GM12878 (cell line): ENCODE results near the gene CLIP2. TPM values are rescaled to one million over a fixed set of nuclear protein-coding genes. Genes with fewer than 3 reads are reported as not detected.

ENCODE experiments used
- CHD1 ChIP-seq: IDR thresholded peaks from 2 replicates; pipeline ENCODE4 v1.6.1; 2012; ENCODE audit warnings: low read depth, low read length, improper control_type of control experiment
- EGR1 ChIP-seq, 2 experiments: IDR thresholded peaks; 1 replicate in 1 of 2; 2 replicates in 1 of 2; pipeline ENCODE4 v1.6.1; 2011 to 2012; ENCODE audit warnings: low read depth in 2 of 2, low read length in 2 of 2, borderline replicate concordance in 1 of 2, mild to moderate bottlenecking in 1 of 2, moderate library complexity in 1 of 2
- EZH2 ChIP-seq: IDR thresholded peaks from 2 replicates; pipeline ENCODE4 v1.6.1; 2012; ENCODE audit warnings: low read depth, mild to moderate bottlenecking, control low read depth, inconsistent platforms, low read length, borderline replicate concordance; ENCODE audit not compliant: control insufficient read depth
- SIX5 ChIP-seq: IDR thresholded peaks from 2 replicates; pipeline ENCODE4 v1.6.1; 2011; ENCODE audit warnings: mild to moderate bottlenecking, low read depth, low read length, moderate library complexity; ENCODE audit not compliant: severe bottlenecking
- SMAD1 ChIP-seq: fragments of 450-650 bp; IDR thresholded peaks from 2 replicates; pipeline ENCODE4 v1.6.1; 2018; ENCODE audit warnings: mild to moderate bottlenecking, low read depth; ENCODE audit not compliant: partially characterized antibody
- SRF ChIP-seq, 2 experiments: IDR thresholded peaks; 2 replicates each; pipeline ENCODE4 v1.6.1; 2011; ENCODE audit warnings: low read depth in 2 of 2, low read length in 2 of 2, mild to moderate bottlenecking in 1 of 2, moderate library complexity in 1 of 2
- polyA plus RNA-seq, 11 experiments: library from polyadenylated mRNA; depleted of rRNA in 4 of 11; unstranded in 6 of 11; stranded (reverse) in 5 of 11; fragments of >200 nt; fragmentation: Nextera tagmentation in 4 of 11; fragmentation: Illumina TruSeq in 1 of 11; extraction: Ambion mirVana in 4 of 11; extraction: Trizol in 1 of 11; gene quantifications; 1 replicate in 1 of 11; 2 replicates in 10 of 11; pipeline versions ENCODE4 v1.2.1 to v1.2.3, GENCODE V29; 2011 to 2016; ENCODE audit warnings: inconsistent platforms in 2 of 11, missing spikeins in 2 of 11, low read depth in 1 of 11
- total RNA-seq, 4 experiments: library from RNA; depleted of rRNA in 3 of 4; stranded (reverse); fragments of >200 nt in 3 of 4; fragmentation: Illumina TruSeq in 1 of 4; extraction: Trizol in 1 of 4; gene quantifications; 2 replicates each; pipeline versions ENCODE4 v1.2.1 to v1.2.3, GENCODE V29; 2013 to 2021
- TF ChIP-seq, protein P1 (sequence below): fragments of 450-650 bp; IDR thresholded peaks from 2 replicates; pipeline ENCODE4 v1.6.1; 2016; ENCODE audit warnings: mild to moderate bottlenecking
- TF ChIP-seq, protein P2 (sequence below): fragments of 450-650 bp; formaldehyde crosslinking; IDR thresholded peaks from 2 replicates; pipeline ENCODE4 v1.4.0; 2022; ENCODE audit warnings: mild to moderate bottlenecking, moderate library complexity

CLIP2 gene
- total and polyA plus RNA-seq, 10 of the 15 experiments (the other 5 are each of a cell fraction or from before 2014, with no cell fraction given) = 0.26 to 56.3 (median 21.0) TPM

DNA sequence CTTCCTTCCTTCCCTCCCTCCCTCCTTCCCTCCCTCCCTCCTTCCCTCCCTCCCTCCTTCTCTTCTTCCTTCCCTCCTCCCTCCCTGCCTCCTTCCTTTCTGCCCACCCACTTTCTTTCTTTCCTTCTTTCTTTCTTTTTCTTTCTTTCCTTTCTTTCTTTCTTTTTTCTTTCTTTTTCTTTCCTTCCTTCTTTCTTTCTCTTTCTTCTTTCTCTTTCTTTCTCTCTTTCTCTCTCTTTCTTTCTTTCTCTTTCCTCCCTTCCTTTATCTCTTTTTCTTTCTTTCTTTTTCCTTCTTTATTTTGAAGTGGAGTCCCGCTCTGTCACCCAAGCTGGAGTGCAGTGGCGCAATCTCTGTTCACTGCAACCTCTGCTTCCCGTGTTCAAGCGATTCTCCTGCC, 130.8 kb downstream of the CLIP2 start (continued):
- TF ChIP-seq, protein P1, sequence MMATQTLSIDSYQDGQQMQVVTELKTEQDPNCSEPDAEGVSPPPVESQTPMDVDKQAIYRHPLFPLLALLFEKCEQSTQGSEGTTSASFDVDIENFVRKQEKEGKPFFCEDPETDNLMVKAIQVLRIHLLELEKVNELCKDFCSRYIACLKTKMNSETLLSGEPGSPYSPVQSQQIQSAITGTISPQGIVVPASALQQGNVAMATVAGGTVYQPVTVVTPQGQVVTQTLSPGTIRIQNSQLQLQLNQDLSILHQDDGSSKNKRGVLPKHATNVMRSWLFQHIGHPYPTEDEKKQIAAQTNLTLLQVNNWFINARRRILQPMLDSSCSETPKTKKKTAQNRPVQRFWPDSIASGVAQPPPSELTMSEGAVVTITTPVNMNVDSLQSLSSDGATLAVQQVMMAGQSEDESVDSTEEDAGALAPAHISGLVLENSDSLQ = no peak
- TF ChIP-seq SRF (IDR thresholded peaks at IDR 0.05; ENCODE audit: low read depth in 2 of 2, low read length in 2 of 2) (no peak), SMAD1 (no peak), EZH2 (no peak), SIX5 (no peak), CHD1 (no peak), EGR1 (IDR thresholded peaks at IDR 0.05; ENCODE audit: borderline replicate concordance in 1 of 2, low read depth in 2 of 2, low read length in 2 of 2) (no peak)
- TF ChIP-seq, protein P2, sequence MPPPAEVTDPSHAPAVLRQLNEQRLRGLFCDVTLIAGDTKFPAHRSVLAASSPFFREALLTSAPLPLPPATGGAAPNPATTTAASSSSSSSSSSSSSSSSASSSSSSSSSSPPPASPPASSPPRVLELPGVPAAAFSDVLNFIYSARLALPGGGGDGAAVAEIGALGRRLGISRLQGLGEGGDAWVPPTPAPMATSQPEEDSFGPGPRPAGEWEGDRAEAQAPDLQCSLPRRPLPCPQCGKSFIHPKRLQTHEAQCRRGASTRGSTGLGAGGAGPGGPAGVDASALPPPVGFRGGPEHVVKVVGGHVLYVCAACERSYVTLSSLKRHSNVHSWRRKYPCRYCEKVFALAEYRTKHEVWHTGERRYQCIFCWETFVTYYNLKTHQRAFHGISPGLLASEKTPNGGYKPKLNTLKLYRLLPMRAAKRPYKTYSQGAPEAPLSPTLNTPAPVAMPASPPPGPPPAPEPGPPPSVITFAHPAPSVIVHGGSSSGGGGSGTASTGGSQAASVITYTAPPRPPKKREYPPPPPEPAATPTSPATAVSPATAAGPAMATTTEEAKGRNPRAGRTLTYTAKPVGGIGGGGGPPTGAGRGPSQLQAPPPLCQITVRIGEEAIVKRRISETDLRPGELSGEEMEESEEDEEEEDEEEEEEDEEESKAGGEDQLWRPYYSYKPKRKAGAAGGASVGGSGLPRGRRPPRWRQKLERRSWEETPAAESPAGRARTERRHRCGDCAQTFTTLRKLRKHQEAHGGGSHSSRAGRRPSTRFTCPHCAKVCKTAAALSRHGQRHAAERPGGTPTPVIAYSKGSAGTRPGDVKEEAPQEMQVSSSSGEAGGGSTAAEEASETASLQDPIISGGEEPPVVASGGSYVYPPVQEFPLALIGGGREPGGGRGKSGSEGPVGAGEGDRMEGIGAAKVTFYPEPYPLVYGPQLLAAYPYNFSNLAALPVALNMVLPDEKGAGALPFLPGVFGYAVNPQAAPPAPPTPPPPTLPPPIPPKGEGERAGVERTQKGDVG (CRISPR knock-in tag) = no peak
